Upper lobe of right lung (tissue), 1 donor: ENCODE data around the gene MYRFL. TPM values are rescaled to one million over a fixed set of nuclear protein-coding genes. Genes with fewer than 3 reads are reported as not detected.

Source experiments
- ATAC-seq: fragments of 200-7000 bp; cut with Tn5 transposase; one replicate; pipeline ENCODE4 v1.9.1; 2020; ENCODE audit warnings: mild to moderate bottlenecking, moderate library complexity
- DNase-seq: peaks from one replicate; pipeline ENCODE4 v3.0.0-alpha.2; 2020
- H3K27ac ChIP-seq: fragments of 200-600 bp; one replicate; pipeline ENCODE4 v1.8.0; 2022
- H3K27me3 ChIP-seq: fragments of 200-600 bp; one replicate; pipeline ENCODE4 v1.8.0; 2022; ENCODE audit warnings: mild to moderate bottlenecking
- H3K36me3 ChIP-seq: fragments of 200-600 bp; one replicate; pipeline ENCODE4 v1.8.0; 2022
- H3K4me1 ChIP-seq: fragments of 200-600 bp; one replicate; pipeline ENCODE4 v1.8.0; 2022
- H3K4me3 ChIP-seq: fragments of 200-600 bp; one replicate; pipeline ENCODE4 v1.8.0; 2022; ENCODE audit warnings: mild to moderate bottlenecking
- H3K9me3 ChIP-seq: fragments of 200-600 bp; one replicate; pipeline ENCODE4 v1.8.0; 2022
- CTCF ChIP-seq: fragments of 200-600 bp; IDR thresholded peaks from one replicate; pipeline ENCODE4 v1.8.0; 2022; ENCODE audit warnings: antibody characterized with exemption
- intact Hi-C: fragments of 100-400 bp; cut with DNase I; formaldehyde crosslinking; loops from one replicate; pipeline ENCODE4 v1.11.0; 2022
- total RNA-seq: library from RNA; stranded (reverse); fragmentation: NEBNext Ultra II Directional; extraction: Animal tissue kit (Norgen Biotek cat#: 25700); gene quantifications from one replicate; pipeline ENCODE4 v1.2.1, GENCODE V29; 2021
- donor health status: DM: no; HTN: yes; CAD: no; lungs with severe emphysema.

Gene MYRFL
- total RNA-seq, 1 donor from 2014 or later, result not detected

- Histone ChIP-seq H3K36me3 (no peaks in the 10 kb centered on the region), H3K27me3 (no peaks in the 10 kb centered on the region), H3K4me1 (no peaks in the 10 kb centered on the region), H3K9me3 (no peaks in the 10 kb centered on the region), H3K4me3 (no peak overlapping the region), H3K27ac (no peak overlapping the region)
- DNase-seq, result no peak
- no peak for ATAC-seq
- TF ChIP-seq CTCF, result no peak
- intact Hi-C loops, result no loop called here
Measured at GRCh38 chr12:69915964-69916363, 90.9 kb downstream of the MYRFL start.

GRCh38 chr12:69916544-69917235 is 91.7 kb downstream of the MYRFL start:
- Histone ChIP-seq H3K4me1 (no peaks in the 10 kb centered on the region), H3K9me3 (no peaks in the 10 kb centered on the region), H3K4me3 (no peak overlapping the region), H3K27me3 (no peaks in the 10 kb centered on the region), H3K27ac (no peak overlapping the region), H3K36me3 (no peaks in the 10 kb centered on the region)
- ATAC-seq (peak; percentile 92), DNase-seq (no peak)
- TF ChIP-seq CTCF, result no peak
- intact Hi-C loops, result no loop called here

DNA sequence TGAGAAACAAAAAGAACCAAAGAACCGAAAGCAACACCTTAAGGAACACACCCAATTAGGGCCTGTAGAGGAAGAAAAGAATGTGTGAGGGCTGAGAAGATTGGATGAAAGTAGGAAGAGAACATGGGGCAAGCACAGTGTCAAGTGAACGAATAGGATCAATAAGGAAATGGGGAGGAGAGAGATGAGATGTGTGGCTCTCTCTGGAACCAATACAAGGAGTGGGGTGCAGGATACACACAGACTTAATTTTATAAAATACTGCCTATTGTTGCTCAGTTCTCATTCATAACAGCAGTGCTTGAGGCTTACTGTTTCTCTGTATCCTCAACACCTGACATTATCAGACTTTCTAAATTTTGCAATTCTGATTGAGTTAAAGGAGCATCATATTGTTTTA is 93.3 kb downstream of the MYRFL start:
- Histone ChIP-seq H3K4me1 (no peaks in the 10 kb centered on the region), H3K4me3 (no peak overlapping the region), H3K36me3 (no peaks in the 10 kb centered on the region), H3K9me3 (no peaks in the 10 kb centered on the region), H3K27me3 (no peaks in the 10 kb centered on the region), H3K27ac (no peak overlapping the region)
- no peak for TF ChIP-seq CTCF
- intact Hi-C loops, result no loop called here
- ATAC-seq (no peak), DNase-seq (no peak)

DNA sequence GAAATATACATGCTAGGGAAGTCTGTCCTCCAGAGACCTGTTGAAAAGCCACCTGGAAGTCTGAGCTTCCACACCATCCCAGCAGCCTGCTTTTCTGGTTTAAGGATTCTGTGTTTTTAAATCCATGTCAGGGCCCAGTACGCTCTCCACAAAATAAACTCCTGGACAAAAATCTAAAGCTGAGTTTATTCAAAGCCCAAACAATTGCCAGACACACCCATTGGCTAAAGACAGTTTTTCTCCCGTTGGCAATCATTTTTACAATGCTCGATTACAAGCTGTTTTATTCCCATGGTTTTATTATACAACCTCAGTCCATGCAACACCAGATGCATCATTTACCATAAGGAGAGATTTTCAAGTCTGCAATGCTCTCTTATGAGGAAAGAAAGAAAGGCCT is 94.5 kb downstream of the MYRFL start:
- H3K4me1 ChIP-seq, result no peaks in the 10 kb centered on the region
- H3K27ac ChIP-seq, result no peak overlapping the region
- no peaks in the 10 kb centered on the region for H3K9me3 ChIP-seq
- no peaks in the 10 kb centered on the region for H3K36me3 ChIP-seq
- intact Hi-C loops, result no loop called here
- no peaks in the 10 kb centered on the region for H3K27me3 ChIP-seq
- DNase-seq (no peak), ATAC-seq (no peak)
- no peak for TF ChIP-seq CTCF
- H3K4me3 ChIP-seq, result no peak overlapping the region

GRCh38 chr12:69921831-69922230 is 96.8 kb downstream of the MYRFL start:
- no peaks in the 10 kb centered on the region for H3K9me3 ChIP-seq
- no peak overlapping the region for H3K27ac ChIP-seq
- DNase-seq, result no peak
- H3K27me3 ChIP-seq, result no peaks in the 10 kb centered on the region
- no peak for ATAC-seq
- H3K4me1 ChIP-seq, result no peaks in the 10 kb centered on the region
- H3K36me3 ChIP-seq, result no peaks in the 10 kb centered on the region
- no peak overlapping the region for H3K4me3 ChIP-seq
- no peak for TF ChIP-seq CTCF
- intact Hi-C loops, result no loop called here

- intact Hi-C loops, result no loop called here
- H3K4me1 ChIP-seq, result no peaks in the 10 kb centered on the region
- no peaks in the 10 kb centered on the region for H3K36me3 ChIP-seq
- DNase-seq (no peak), ATAC-seq (no peak)
- no peak overlapping the region for H3K4me3 ChIP-seq
- H3K27me3 ChIP-seq, result no peaks in the 10 kb centered on the region
- TF ChIP-seq CTCF, result no peak
- no peak overlapping the region for H3K27ac ChIP-seq
- H3K9me3 ChIP-seq, result no peaks in the 10 kb centered on the region
Measured at GRCh38 chr12:69922999-69923398, 98.0 kb downstream of the MYRFL start.
